ENCODE data around the gene SUMO2. TPM values are rescaled to one million over a fixed set of nuclear protein-coding genes. Genes with fewer than 3 reads are reported as not detected.

SUMO2 gene
- total and polyA plus RNA-seq, 9 of the 15 experiments (the other 6 are each of a cell fraction or from before 2014, with no cell fraction given), result 157 to 733 (median 419) TPM

DNA sequence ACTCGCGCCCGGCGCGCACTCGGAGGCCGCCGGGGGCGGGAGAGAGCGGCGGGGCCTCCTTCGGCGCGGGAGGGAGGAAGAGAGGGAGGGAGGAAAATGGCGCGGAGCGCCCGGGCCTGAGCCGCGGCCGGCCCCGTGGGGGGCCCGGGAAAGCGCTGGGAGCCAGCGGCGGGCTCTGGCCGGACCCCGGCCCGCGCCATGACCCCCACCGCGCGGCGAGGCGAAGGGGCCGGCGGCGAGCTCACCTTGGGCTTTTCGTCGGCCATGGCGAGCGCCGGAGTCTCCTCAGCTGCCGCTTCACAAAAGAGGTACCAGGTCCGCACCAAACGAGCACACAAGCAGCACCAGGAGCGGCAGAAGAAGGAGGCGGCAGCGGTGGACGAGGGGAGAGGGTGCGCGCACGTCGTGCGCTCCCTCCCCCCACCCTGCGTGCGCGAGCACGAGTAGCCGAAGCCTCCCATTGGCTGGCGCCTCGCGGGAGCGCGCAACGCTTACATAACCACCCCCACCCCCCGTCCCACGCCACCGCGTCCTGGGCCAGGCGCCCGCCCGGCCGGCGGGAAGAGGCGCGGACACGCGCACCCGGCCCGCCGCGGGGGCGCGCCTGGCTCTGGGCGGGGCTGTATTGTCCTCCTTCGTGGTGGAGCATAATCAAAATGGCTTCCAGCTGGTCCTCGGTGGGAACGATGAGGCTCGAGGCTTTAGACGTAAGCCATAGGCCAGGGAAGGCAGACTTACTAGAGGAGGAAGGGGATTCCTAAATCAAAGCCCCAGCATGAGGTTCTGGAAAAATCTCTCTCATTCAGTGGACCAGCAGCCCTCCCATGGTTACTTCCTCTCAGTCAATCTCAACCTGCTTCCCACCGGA, at the start of gene SUMO2 (continued):
- TF ChIP-seq SLC30A9 (CRISPR knock-in tag; IDR thresholded peaks at IDR 0.05) (no peak; the same call in 1 of the 2 replicates), POLR2A (conservative IDR thresholded peaks at IDR 0.05) (peak; percentile 82), RBFOX2 (IDR thresholded peaks at IDR 0.05; ENCODE audit: low read depth, low read length) (peak; percentile 93), FOXA1 (IDR thresholded peaks at IDR 0.05; ENCODE audit: borderline replicate concordance) (no peak), LCOR (CRISPR knock-in tag; IDR thresholded peaks at IDR 0.05) (0 out of 2 replicates have a peak, but pooled peaks have one; percentile 55), CEBPZ (IDR thresholded peaks at IDR 0.05; ENCODE audit: borderline replicate concordance, low read depth, low read length) (no peak), ZNF384 (IDR thresholded peaks at IDR 0.05; ENCODE audit: low read depth, low read length) (no peak), POLR3G (IDR thresholded peaks at IDR 0.05; ENCODE audit: extremely low read depth, insufficient read length, insufficient replicate concordance) (no peak), NCOA6 (IDR thresholded peaks at IDR 0.05) (peak; percentile 86), PTBP1 (IDR thresholded peaks at IDR 0.05; ENCODE audit: low read depth, low read length) (no peak), CREBBP (IDR thresholded peaks at IDR 0.05; ENCODE audit: low read depth, low read length) (no peak), ZBTB8A (IDR thresholded peaks at IDR 0.05; ENCODE audit: partially characterized antibody) (no peak), POLR2H (tag; IDR thresholded peaks at IDR 0.05; ENCODE audit: low read depth) (peak; percentile 87)
- TF ChIP-seq, protein P1, sequence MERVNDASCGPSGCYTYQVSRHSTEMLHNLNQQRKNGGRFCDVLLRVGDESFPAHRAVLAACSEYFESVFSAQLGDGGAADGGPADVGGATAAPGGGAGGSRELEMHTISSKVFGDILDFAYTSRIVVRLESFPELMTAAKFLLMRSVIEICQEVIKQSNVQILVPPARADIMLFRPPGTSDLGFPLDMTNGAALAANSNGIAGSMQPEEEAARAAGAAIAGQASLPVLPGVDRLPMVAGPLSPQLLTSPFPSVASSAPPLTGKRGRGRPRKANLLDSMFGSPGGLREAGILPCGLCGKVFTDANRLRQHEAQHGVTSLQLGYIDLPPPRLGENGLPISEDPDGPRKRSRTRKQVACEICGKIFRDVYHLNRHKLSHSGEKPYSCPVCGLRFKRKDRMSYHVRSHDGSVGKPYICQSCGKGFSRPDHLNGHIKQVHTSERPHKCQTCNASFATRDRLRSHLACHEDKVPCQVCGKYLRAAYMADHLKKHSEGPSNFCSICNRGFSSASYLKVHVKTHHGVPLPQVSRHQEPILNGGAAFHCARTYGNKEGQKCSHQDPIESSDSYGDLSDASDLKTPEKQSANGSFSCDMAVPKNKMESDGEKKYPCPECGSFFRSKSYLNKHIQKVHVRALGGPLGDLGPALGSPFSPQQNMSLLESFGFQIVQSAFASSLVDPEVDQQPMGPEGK (CRISPR knock-in tag; IDR thresholded peaks at IDR 0.05; ENCODE audit: borderline replicate concordance), result 0 out of 2 replicates have a peak, but pooled peaks have one; percentile 25
- TF ChIP-seq, protein P2, sequence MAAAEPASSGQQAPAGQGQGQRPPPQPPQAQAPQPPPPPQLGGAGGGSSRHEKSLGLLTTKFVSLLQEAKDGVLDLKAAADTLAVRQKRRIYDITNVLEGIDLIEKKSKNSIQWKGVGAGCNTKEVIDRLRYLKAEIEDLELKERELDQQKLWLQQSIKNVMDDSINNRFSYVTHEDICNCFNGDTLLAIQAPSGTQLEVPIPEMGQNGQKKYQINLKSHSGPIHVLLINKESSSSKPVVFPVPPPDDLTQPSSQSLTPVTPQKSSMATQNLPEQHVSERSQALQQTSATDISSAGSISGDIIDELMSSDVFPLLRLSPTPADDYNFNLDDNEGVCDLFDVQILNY (CRISPR knock-in tag; IDR thresholded peaks at IDR 0.05), result no peak
- TF ChIP-seq, protein P3, sequence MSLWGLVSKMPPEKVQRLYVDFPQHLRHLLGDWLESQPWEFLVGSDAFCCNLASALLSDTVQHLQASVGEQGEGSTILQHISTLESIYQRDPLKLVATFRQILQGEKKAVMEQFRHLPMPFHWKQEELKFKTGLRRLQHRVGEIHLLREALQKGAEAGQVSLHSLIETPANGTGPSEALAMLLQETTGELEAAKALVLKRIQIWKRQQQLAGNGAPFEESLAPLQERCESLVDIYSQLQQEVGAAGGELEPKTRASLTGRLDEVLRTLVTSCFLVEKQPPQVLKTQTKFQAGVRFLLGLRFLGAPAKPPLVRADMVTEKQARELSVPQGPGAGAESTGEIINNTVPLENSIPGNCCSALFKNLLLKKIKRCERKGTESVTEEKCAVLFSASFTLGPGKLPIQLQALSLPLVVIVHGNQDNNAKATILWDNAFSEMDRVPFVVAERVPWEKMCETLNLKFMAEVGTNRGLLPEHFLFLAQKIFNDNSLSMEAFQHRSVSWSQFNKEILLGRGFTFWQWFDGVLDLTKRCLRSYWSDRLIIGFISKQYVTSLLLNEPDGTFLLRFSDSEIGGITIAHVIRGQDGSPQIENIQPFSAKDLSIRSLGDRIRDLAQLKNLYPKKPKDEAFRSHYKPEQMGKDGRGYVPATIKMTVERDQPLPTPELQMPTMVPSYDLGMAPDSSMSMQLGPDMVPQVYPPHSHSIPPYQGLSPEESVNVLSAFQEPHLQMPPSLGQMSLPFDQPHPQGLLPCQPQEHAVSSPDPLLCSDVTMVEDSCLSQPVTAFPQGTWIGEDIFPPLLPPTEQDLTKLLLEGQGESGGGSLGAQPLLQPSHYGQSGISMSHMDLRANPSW (CRISPR knock-in tag; IDR thresholded peaks at IDR 0.05), result no peak
- TF ChIP-seq, protein P4, sequence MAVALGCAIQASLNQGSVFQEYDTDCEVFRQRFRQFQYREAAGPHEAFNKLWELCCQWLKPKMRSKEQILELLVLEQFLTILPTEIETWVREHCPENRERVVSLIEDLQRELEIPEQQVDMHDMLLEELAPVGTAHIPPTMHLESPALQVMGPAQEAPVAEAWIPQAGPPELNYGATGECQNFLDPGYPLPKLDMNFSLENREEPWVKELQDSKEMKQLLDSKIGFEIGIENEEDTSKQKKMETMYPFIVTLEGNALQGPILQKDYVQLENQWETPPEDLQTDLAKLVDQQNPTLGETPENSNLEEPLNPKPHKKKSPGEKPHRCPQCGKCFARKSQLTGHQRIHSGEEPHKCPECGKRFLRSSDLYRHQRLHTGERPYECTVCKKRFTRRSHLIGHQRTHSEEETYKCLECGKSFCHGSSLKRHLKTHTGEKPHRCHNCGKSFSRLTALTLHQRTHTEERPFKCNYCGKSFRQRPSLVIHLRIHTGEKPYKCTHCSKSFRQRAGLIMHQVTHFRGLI (CRISPR knock-in tag; IDR thresholded peaks at IDR 0.05), result no peak

All from K562 (cell line).